ENCODE data around the gene TERT. TPM values are rescaled to one million over a fixed set of nuclear protein-coding genes. Genes with fewer than 3 reads are reported as not detected.

The TERT gene
- total and polyA plus RNA-seq, 2 of the 4 experiments (the other 2 are of a cell fraction) = not detected

- Histone ChIP-seq H3K56ac (ENCODE audit: extremely low read depth, insufficient read depth, low read length) (no peak overlapping the region), H2AK9ac (replicated peaks; ENCODE audit: low read depth, low read length, poor library complexity) (no peak overlapping the region), H3K23ac (ENCODE audit: low read depth, low read length) (no peak overlapping the region), H4K20me1 (ENCODE audit: insufficient read depth, low read length) (no peaks in the 10 kb centered on the region), H3K27ac (ENCODE audit: insufficient read depth, low read length) (no peak overlapping the region), H2AFZ (replicated peaks; ENCODE audit: low read length, poor library complexity) (no peak overlapping the region), H3K9me3 (ENCODE audit: control insufficient read depth, insufficient read depth, low read length) (no peaks in the 10 kb centered on the region), H2BK15ac (ENCODE audit: low read depth, low read length) (no peak overlapping the region), H4K5ac (ENCODE audit: low read depth, low read length) (no peak overlapping the region), H3K27me3 (ENCODE audit: control insufficient read depth, insufficient read depth, low read length) (peaks cover 18% of the 10 kb centered on the region), H2AK5ac (ENCODE audit: low read depth, low read length) (no peak overlapping the region), H3K14ac (replicated peaks; ENCODE audit: low read depth, low read length) (no peak overlapping the region), H2BK20ac (ENCODE audit: low read depth, low read length) (no peak overlapping the region), H3K9me1 (ENCODE audit: insufficient read depth, low read length) (no peaks in the 10 kb centered on the region), H4K8ac (ENCODE audit: low read depth in 2 of 2, low read length in 2 of 2) (no peak overlapping the region), H4K91ac (ENCODE audit: insufficient read depth, low read depth, low read length) (no peak overlapping the region), H2BK5ac (ENCODE audit: low read depth, low read length, poor library complexity, severe bottlenecking) (no peak overlapping the region), H3K79me1 (ENCODE audit: low read depth in 1 of 2, low read length in 2 of 2) (no peaks in the 10 kb centered on the region), H3K4me1 (ENCODE audit: control insufficient read depth, insufficient read depth, low read length) (no peaks in the 10 kb centered on the region), H3K18ac (ENCODE audit: low read depth, low read length) (no peak overlapping the region), H3K4me3 (ENCODE audit: insufficient read depth, low read depth, low read length) (no peak overlapping the region), H3K4me2 (ENCODE audit: low read depth, low read length) (no peak overlapping the region), H3K36me3 (ENCODE audit: control insufficient read depth, insufficient read depth, low read length) (no peaks in the 10 kb centered on the region), H2BK120ac (ENCODE audit: low read depth, low read length) (no peak overlapping the region), H3K4ac (ENCODE audit: low read depth, low read length) (no peak overlapping the region), H3K9ac (ENCODE audit: low read depth, low read length) (no peak overlapping the region)
- WGBS, 2 experiments (ENCODE audit: extremely low coverage in 2 of 2, insufficient read length in 1 of 2) = 90% methylated on average over 38 of the region's 60 CpGs; no CpG with 5 or more reads in 1 of the 2 experiments
- DNase-seq = no peak
- no TSS peak for BruUV-seq (replicated peaks)
- TF ChIP-seq SMC3 (IDR thresholded peaks at IDR 0.05; ENCODE audit: low read depth, low read length) = no peak
- TF ChIP-seq CTCF (conservative IDR thresholded peaks at IDR 0.05; ENCODE audit: low read depth, low read length) = no peak
- no peak for ATAC-seq (ENCODE audit: low read depth)
- in situ Hi-C loops (cut with MboI; ENCODE audit: low sequenced_read_pairs) = no loop called here
- dilution Hi-C loops (cut with HindIII; ENCODE audit: low sequenced_read_pairs, unreplicated experiment) = no loop called here
- POLR2A ChIA-PET (ENCODE audit: unreplicated experiment) = no interaction called here
- intact Hi-C loops (cut with micrococcal nuclease) = no loop called here
- CTCF ChIA-PET = no interaction called here
Measured at GRCh38 chr5:1293416-1294205, 1.3 kb downstream of the TERT start.
